CD4-positive, alpha-beta T cell treated with Interleukin-15 for 4 hours (primary cell): ENCODE results near the gene NIT2.
"Not testable (repeated sequence)": the region's sequence is repeated elsewhere in the genome, so short reads cannot be mapped to it uniquely, and the experiment has no call there.

Source experiments
- DNase-seq: peaks from one replicate; pipeline ENCODE4 v3.0.0-alpha.2; 2020; ENCODE audit warnings: low spot score

Gene NIT2

DNA sequence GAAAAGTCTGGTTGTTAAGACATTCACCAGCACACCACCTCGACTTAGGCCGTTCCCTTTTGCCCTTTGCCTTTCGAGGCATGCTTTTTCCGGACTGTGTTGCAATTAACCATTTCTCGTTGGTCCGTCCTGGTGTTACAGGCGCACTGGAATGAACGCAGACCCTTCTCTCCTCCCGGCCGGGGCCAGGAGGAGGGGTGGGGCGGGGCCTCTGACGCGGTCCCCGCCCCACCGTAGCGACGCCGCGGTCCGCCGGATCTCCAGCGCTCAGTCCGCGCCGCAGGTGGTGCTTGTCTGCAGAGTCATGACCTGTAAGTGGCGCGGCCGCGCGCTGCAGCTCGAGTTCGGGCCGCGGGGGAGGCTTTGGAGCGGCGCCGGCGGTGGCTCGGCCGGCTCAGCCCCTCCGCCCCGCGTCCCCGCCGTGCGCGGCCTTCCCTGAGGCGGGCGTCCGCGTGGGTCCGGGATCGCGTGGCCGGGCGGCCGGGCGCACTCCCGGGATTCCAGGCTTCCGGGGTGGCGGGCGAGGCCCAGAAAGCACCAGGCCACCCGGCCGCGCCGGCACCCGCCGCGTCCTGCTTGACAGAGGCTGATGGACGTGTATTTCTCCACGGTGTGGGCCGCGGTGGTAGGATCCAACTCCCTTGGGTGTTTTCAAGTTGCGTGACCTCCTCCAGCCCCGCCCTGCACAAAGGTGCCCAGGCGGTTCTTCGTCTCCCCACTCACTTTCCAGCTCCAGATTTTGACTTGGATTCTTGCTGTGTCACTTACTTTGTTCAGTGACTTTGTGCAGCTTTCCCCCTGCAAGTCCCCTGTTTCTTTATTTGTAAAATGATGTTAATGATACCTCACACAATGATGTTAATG lies at the start of gene NIT2:
Gene NIT2 (plus strand): TSS at position 270 of the 864 bp plus-strand sequence. CDS start 35 bp downstream, at position 305.
- peak; percentile 75 for DNase-seq

- no peak for DNase-seq
Observed at GRCh38 chr3:100288288-100288894, 46.2 kb upstream of the NIT2 start.

DNA sequence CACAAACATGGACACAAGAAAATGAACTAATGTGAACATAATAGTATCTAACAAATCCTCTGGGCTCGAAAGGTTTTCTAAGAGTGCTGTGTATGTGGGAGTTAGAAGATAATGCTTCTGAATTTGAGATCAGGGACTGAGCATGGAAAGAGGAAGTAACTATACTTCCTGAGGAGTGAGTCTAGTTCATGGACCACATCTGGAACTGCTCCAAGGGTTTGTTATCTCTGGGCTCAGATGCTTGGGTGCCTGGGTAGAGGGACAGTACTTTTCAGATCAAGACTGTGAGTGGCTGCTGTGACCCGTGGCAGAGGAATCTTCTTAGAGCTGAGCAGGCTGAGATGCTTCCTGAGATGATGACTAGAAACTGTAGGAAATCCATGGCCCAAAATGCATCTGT lies 45.2 kb upstream of the NIT2 start:
- no peak for DNase-seq

GRCh38 chr3:100295089-100295488 lies 39.5 kb upstream of the NIT2 start:
- no peak for DNase-seq

- DNase-seq = no peak
Observed at GRCh38 chr3:100297784-100298183, 36.8 kb upstream of the NIT2 start.

- DNase-seq = no peak
Observed at GRCh38 chr3:100299016-100299415, 35.5 kb upstream of the NIT2 start.

DNA sequence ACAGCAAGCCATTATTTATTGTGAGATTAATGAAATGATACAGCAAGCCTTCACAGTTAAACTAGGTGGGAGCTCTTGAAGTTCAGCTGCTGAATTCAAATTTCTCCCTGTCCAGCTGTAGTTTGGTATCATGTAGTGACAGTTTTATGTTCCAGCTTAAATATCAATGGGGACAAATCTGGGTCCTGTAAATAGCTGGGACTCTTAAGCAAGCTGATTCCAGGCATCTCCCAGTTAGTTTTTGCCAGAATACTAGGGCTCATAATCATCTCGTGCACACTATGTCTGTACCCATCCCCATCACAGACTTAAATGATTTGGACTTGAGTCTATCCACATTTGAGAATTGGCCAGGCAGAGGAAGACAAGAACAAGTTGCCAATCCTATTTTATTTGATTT lies 27.9 kb upstream of the NIT2 start:
- DNase-seq = no peak

GRCh38 chr3:100310355-100310965 lies 24.1 kb upstream of the NIT2 start:
- no peak for DNase-seq

DNA sequence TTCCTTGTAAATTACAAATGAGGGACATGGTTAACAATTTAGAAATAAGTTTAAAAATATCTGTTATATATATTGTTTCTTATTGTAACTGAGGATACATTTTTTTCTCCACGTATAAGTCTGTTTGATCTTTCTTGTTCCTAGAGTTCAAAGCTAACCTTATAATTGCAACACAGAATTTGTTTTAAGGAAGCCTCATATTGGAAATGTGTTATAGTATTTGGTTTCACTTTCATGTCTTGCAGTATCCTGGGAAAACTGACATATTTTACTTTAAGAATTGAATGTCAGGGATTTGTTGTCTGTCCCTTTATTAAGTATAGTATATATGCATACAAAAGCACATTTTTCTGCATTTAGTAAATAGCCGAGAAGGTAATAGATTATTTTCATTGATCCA lies 23.5 kb upstream of the NIT2 start:
- no peak for DNase-seq

DNA sequence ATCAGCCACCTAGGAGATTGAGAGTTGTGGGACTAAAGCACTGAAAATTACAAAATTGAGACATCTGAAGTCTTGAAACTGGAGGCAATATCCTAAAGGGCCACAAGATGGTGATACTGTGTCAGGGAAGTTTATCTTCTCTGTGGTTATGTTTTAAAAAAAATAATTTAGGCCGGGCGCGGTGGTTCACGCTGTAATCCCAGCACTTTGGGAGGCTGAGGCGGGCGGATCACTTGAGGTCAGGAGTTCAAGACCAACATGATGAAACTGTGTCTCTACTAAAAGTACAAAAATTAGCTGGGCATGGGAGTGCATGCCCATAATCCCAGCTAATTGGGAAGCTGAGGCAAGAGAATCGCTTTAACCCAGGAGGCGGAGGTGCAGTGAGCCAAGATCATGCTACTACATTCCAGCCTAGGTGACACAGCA lies 17.9 kb upstream of the NIT2 start:
- DNase-seq = peak; percentile 57

- DNase-seq = no peak
Observed at GRCh38 chr3:100317912-100318311, 16.6 kb upstream of the NIT2 start.

DNA sequence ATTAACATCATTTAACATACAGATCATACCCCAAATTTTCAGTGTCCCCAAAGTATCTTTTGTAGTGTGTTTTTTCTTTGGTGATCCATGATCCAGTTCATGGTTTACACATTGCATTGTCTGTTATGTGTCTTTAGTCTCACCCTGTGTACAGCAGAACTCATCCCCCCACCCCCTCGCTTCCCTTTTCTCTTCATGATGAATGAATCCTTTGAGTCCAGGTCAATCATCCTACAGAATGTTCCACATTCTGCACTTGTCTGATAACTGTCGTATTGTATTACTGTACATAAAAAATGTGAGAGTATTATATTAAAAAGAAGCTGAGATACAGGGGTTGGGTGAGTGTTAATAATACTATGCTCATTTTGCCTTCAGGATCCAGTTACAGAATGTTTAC lies 14.6 kb upstream of the NIT2 start:
- DNase-seq = no peak

DNA sequence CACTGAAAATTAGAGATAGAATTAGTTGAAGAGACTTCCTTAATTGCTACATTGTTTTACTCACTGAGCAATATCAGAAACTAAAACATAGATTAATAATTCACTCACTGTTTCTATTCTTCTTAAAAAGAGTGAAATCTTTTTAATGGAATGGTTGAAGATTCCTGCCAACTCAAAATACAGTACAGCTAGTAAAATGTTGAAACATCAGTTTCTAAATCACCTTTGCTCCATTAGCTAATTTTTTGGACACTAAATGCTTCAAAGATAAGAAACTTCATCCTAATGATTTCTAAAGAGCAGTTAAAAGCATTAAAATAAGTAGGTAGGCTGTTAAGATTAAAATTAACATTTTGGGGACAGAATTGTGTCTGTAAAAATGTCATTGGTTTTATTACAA lies 10.5 kb upstream of the NIT2 start:
- DNase-seq = no peak

DNA sequence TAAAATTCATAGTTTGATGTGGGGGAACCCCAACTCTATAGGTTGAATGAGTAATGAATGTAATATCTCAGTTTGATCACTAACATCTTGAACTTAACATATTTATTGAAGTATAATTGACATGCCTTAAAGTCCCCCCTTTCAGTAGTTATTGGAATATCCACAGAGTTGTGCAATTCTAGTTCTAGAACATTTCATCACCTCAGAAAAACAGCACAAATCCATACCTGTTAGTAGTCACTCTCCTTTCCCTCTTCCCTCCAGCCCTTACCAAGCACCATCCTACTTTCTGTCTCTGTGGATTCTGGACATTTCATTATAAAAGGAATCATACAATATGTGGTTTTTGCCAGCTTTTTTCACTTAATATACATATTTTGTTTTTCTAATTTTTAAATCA lies 8.7 kb upstream of the NIT2 start:
- DNase-seq = no peak

DNA sequence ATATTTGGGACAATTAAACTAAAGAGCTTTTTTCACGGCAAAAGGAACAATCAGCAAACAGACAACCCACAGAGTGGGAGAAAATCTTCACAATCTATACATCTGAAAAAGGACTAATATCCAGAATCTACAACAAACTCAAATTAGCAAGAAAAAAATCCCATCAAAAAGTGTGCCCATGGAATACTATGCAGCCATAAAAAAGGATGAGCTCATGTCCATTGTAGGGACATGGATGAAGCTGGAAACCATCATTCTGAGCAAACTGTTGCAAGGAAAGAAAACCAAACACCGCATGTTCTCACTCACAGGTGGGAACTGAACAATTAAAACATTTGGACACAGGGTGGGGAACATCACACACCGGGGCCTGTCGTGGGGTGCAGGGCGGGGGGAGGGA lies 7.2 kb upstream of the NIT2 start:
- not testable (repeated sequence) for DNase-seq

- DNase-seq = no peak
Observed at GRCh38 chr3:100329800-100330489, 4.6 kb upstream of the NIT2 start.

GRCh38 chr3:100330651-100331050 lies 3.9 kb upstream of the NIT2 start:
- no peak for DNase-seq

GRCh38 chr3:100331660-100332059 lies 2.9 kb upstream of the NIT2 start:
- no peak for DNase-seq

DNA sequence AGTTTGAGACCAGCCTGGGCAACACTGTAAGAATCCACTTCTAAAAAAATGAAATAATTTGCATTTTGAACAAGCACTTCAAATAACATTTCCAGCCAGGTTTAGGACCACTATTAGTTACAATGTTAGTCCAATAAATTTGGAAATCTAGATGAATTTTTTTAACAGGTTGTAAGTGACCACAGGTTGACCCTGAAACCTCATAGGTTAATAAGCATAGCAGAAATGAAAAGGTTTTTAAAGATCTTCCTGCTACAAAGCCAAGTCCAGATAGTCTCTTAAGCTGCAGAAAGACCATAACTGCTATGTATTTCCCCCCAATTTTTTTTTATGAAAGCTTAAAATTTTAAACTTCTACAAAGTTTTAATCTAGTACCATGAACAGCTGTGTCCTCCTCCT lies 1.5 kb upstream of the NIT2 start:
- no peak for DNase-seq

GRCh38 chr3:100333970-100334487 lies 528 bp upstream of the NIT2 start:
- no peak for DNase-seq

- peak; percentile 22 for DNase-seq
Observed at GRCh38 chr3:100335434-100335833, 877 bp downstream of the NIT2 start.

DNA sequence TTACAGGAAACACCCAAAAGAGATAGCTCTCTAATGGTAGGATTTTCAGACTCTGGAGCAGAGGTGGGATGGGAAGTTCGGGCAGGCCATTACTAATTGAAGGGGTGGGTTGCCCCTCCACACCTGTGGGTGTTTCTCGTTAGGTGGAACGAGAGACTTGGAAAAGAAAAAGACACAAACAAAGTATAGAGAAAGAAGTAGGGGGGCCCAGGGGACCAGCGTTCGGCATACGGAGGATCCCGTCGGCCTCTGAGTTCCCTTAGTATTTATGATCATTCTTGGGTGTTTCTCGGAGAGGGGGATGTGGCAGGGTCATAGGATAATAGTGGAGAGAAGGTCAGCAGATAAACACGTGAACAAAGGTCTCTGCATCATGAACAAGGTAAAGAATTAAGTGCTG lies 1.7 kb downstream of the NIT2 start:
- DNase-seq = not testable (repeated sequence)
